ENCODE data around the gene PPP4R4. TPM values are rescaled to one million over a fixed set of nuclear protein-coding genes. Genes with fewer than 3 reads are reported as not detected.

PPP4R4 gene
- total RNA-seq, 3 donors from 2014 or later (not counting 1 experiment from before 2014, with no cell fraction given) = 0.52 to 0.58 TPM; not detected in 1

DNA sequence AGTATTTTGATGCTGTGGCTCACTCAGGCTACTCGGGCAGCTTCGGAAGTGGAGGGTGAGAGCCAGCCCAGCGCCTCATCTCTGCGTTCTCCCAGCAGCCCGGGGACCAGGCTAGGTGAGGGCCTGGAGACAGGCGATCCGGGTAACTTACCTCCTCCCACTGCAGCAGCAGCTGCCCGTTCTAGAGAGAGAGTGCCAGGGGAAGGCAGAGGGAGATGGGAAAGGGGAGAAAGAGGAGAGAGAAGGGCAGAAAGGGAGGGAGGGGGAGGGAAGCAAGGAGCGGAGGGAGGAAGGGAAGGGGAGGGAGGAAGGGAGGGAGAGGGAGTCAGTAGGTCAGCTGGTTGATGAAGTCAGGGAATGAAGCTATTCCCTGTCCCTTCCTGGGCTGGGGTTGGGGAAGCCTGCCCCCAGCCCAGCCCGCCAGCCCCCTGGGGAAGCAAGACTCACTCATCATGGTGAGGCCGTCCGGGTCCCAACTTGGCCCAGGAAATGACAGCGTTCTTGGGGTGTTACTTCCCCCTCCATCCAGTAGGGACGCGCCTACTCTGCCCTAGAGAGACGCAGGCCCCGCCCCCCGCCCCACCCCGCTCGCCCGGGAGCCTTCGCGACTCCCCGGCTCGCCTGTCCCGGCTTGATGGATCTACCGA lies 44.9 kb upstream of the PPP4R4 start, which contains the start of gene IFI27L2:
Gene IFI27L2 (minus strand): TSS at position 494 of the 647 bp plus-strand sequence. CDS start 40 bp downstream, at position 454.
- H3K4me3 ChIP-seq (ENCODE audit: low read length) = peak within 1 kb of the TSS; percentile 59
- peak within 1 kb of the TSS; percentile 91 for H3K4me3 Mint-ChIP-seq
- peaks cover 7 to 16% of the 10 kb centered on the region in 2 donors for H3K27me3 Mint-ChIP-seq (ENCODE audit: low read depth in 2 of 2)
- H3K36me3 Mint-ChIP-seq = no peaks in the 10 kb centered on the region
- TF ChIP-seq, protein P1, sequence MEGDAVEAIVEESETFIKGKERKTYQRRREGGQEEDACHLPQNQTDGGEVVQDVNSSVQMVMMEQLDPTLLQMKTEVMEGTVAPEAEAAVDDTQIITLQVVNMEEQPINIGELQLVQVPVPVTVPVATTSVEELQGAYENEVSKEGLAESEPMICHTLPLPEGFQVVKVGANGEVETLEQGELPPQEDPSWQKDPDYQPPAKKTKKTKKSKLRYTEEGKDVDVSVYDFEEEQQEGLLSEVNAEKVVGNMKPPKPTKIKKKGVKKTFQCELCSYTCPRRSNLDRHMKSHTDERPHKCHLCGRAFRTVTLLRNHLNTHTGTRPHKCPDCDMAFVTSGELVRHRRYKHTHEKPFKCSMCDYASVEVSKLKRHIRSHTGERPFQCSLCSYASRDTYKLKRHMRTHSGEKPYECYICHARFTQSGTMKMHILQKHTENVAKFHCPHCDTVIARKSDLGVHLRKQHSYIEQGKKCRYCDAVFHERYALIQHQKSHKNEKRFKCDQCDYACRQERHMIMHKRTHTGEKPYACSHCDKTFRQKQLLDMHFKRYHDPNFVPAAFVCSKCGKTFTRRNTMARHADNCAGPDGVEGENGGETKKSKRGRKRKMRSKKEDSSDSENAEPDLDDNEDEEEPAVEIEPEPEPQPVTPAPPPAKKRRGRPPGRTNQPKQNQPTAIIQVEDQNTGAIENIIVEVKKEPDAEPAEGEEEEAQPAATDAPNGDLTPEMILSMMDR (IDR thresholded peaks at IDR 0.05) = no peak
- intact Hi-C loops (cut with micrococcal nuclease) = loop anchor here (1.0 kb wide), 1 partner anchor 101 kb away; no protein-coding TSS in a partner anchor
- no peaks in the 10 kb centered on the region for H3K9me3 ChIP-seq (ENCODE audit: control insufficient read depth, insufficient read depth, low read length)
- H3K27ac Mint-ChIP-seq = peak within 1 kb of the TSS; percentile 76 to 91
- H3K27me3 ChIP-seq (ENCODE audit: control insufficient read depth, insufficient read depth, low read length) = peaks cover 2% of the 10 kb centered on the region
- DNase-seq = peak; percentile 49 to 83
- peaks cover 14% of the 10 kb centered on the region for H3K4me1 ChIP-seq (ENCODE audit: control insufficient read depth, insufficient read depth, low read length)
- peak within 1 kb of the TSS; percentile 49 for H3K27ac ChIP-seq (ENCODE audit: low read length)
- WGBS (ENCODE audit: insufficient coverage) = 2% methylated on average over 27 of the region's 27 CpGs
- peak; percentile 93 for ATAC-seq
- H3K4me1 Mint-ChIP-seq = peaks cover 21 to 22% of the 10 kb centered on the region in 2 donors
- no peaks in the 10 kb centered on the region for H3K9me3 Mint-ChIP-seq
- H3K36me3 ChIP-seq (ENCODE audit: control insufficient read depth, insufficient read depth, low read length) = no peaks in the 10 kb centered on the region

DNA sequence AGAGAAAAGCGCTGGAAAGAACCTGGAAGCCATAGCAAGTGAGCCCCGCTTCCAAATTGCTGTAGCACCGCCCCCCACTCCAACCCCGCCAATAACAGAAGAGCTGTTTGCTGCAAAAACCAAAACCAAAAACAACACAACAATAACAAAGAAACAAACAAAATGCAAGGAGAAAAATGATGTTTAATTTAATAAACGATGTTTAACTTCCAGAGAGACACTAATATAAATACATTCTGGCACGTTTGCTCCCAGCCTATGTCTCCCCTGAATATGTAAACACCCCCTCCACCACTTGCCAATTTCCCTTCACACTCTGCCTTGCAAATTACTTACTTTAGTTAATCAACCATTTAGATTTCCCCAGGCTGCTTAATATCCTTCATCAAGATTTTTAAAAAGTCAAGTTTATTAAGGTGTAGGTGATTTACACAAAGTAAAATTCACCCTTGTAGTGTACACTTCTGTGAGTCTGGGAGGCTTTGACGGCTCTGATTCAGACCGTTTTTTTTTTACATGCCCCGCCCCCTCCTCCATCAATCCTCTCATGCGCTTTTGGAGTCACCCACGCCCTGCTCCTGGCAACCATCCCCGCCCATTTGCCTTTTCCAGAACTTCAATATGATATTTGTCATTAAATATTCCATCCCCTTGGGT lies 44.2 kb upstream of the PPP4R4 start:
- H3K9me3 Mint-ChIP-seq = no peaks in the 10 kb centered on the region
- DNase-seq = peak in 1 of 2 donors; percentile 71
- TF ChIP-seq, protein P1 (IDR thresholded peaks at IDR 0.05) = no peak

DNA sequence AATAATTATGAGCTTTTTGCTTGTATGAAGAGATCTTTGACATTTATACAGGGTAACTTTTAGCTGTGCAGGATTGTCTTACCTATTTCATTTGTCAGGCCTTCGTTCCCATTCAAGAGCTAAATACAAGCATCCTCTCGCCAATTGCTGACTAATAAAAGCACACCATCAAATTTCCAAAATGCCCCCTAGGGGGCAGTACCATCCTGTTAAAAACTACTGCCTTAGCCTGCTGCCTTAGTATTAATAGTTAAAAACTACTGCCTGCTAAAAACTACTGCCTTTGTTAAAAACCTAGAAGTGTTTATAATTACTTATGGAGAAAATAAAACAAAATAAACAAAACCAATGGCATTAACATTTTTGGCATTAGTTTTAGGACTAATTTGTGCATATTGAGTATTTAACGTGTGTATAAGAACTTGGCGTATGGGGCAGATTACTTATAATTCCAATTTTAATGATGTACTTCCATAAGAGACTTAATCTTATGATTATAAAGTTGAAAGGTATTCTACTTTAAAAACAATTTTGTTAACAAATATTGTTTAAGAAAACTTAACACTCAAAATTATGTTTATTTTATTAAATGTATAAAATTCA lies 41.7 kb upstream of the PPP4R4 start:
- H3K27ac ChIP-seq (ENCODE audit: low read length) = no peak overlapping the region
- DNase-seq = peak in 1 of 2 donors; percentile 82
- peak in 2 of 3 donors; percentile 27 to 33 for ATAC-seq
- H3K9me3 ChIP-seq (ENCODE audit: control insufficient read depth, insufficient read depth, low read length) = peaks cover 5% of the 10 kb centered on the region
- H3K36me3 Mint-ChIP-seq = no peaks in the 10 kb centered on the region
- TF ChIP-seq, protein P1 (IDR thresholded peaks at IDR 0.05) = peak; percentile 95
- 9% methylated on average over 2 of the region's 4 CpGs for WGBS (ENCODE audit: insufficient coverage)
- H3K27ac Mint-ChIP-seq = no peak overlapping the region
- peaks cover 17 to 31% of the 10 kb centered on the region in 2 donors for H3K27me3 Mint-ChIP-seq (ENCODE audit: low read depth in 2 of 2)
- no peaks in the 10 kb centered on the region for H3K36me3 ChIP-seq (ENCODE audit: control insufficient read depth, insufficient read depth, low read length)
- H3K4me1 ChIP-seq (ENCODE audit: control insufficient read depth, insufficient read depth, low read length) = peaks cover 14% of the 10 kb centered on the region
- no peaks in the 10 kb centered on the region for H3K9me3 Mint-ChIP-seq
- H3K27me3 ChIP-seq (ENCODE audit: control insufficient read depth, insufficient read depth, low read length) = peaks cover 6% of the 10 kb centered on the region
- peaks cover 21 to 22% of the 10 kb centered on the region in 2 donors for H3K4me1 Mint-ChIP-seq
- intact Hi-C loops (cut with micrococcal nuclease) = loop anchor here (2.0 kb wide), 1 partner anchor 48 kb away; no protein-coding TSS in a partner anchor
- H3K4me3 ChIP-seq (ENCODE audit: low read length) = no peak overlapping the region
- peak overlapping the region; percentile 57 for H3K4me3 Mint-ChIP-seq

More for the DNA sequence above, 44.2 kb upstream of the PPP4R4 start:
- peaks cover 21 to 22% of the 10 kb centered on the region in 2 donors for H3K4me1 Mint-ChIP-seq
- 0% methylated on average over 12 of the region's 12 CpGs for WGBS (ENCODE audit: insufficient coverage)
- peak; percentile 40 to 57 (median 55) for ATAC-seq
- no peaks in the 10 kb centered on the region for H3K9me3 ChIP-seq (ENCODE audit: control insufficient read depth, insufficient read depth, low read length)
- H3K4me1 ChIP-seq (ENCODE audit: control insufficient read depth, insufficient read depth, low read length) = peaks cover 14% of the 10 kb centered on the region
- H3K27me3 Mint-ChIP-seq (ENCODE audit: low read depth in 2 of 2) = peaks cover 7 to 22% of the 10 kb centered on the region in 2 donors
- intact Hi-C loops (cut with micrococcal nuclease) = loop anchor here (1.0 to 2.0 kb wide), 2 partner anchors 49 to 102 kb away; partner anchors contain the start of genes DDX24 and IFI27L1
- peak overlapping the region; percentile 91 for H3K4me3 Mint-ChIP-seq
- no peaks in the 10 kb centered on the region for H3K36me3 Mint-ChIP-seq
- H3K27ac ChIP-seq (ENCODE audit: low read length) = peak overlapping the region; percentile 49
- H3K4me3 ChIP-seq (ENCODE audit: low read length) = peak overlapping the region; percentile 59
- H3K27me3 ChIP-seq (ENCODE audit: control insufficient read depth, insufficient read depth, low read length) = peaks cover 2% of the 10 kb centered on the region
- H3K27ac Mint-ChIP-seq = peak overlapping the region; percentile 76 to 91
- H3K36me3 ChIP-seq (ENCODE audit: control insufficient read depth, insufficient read depth, low read length) = no peaks in the 10 kb centered on the region
